HEK293 (cell line): ENCODE measurements around the gene KIF5B.

ENCODE experiments used
- CTCF ChIA-PET: fragments of 350-600 bp; formaldehyde crosslinking; extraction: SDS; loops from one replicate; lab custom pipeline; 2021; ENCODE audit warnings: antibody characterized with exemption; lab: Yijun Ruan, JAX
- POLR2A ChIA-PET: fragments of 300-600 bp; formaldehyde crosslinking; extraction: SDS; loops from one replicate; lab custom pipeline; 2020; ENCODE audit warnings: antibody characterized with exemption, inconsistent platforms; lab: Yijun Ruan, JAX
- H3K27ac ChIP-seq: fragments of 200-500 bp; sonication (Bioruptor generic); 2 replicates; pipeline ENCODE4 v1.5.1; 2014; ENCODE audit warnings: low read depth, low read length, control low read depth, inconsistent platforms; ENCODE audit errors: extremely low read depth
- H3K36me3 ChIP-seq, 2 experiments: fragments of 200-500 bp in 1 of 2; sonication (Bioruptor generic) in 1 of 2; 1 replicate in 1 of 2; 2 replicates in 1 of 2; pipeline ENCODE4 v1.5.1; 2014 to 2017; ENCODE audit warnings: inconsistent platforms in 2 of 2, low read length in 2 of 2; ENCODE audit not compliant: control insufficient read depth in 2 of 2, insufficient read depth in 1 of 2
- H3K4me1 ChIP-seq: fragments of 200-500 bp; sonication (Bioruptor generic); 2 replicates; pipeline ENCODE4 v1.5.1; 2014; ENCODE audit warnings: mild to moderate bottlenecking, low read length, inconsistent platforms; ENCODE audit not compliant: control insufficient read depth, insufficient read depth
- H3K4me3 ChIP-seq: 2 replicates; pipeline ENCODE4 v1.5.1; 2011; ENCODE audit warnings: low read depth, mild to moderate bottlenecking, control low read depth, low read length, moderate library complexity
- H3K9me3 ChIP-seq: fragments of 200-500 bp; sonication (Bioruptor generic); 2 replicates; pipeline ENCODE4 v1.5.1; 2014; ENCODE audit warnings: low read depth, low read length, inconsistent platforms; ENCODE audit not compliant: control insufficient read depth, insufficient read depth
- BCL11A ChIP-seq: fragments of 450-650 bp; formaldehyde crosslinking; IDR thresholded peaks from 2 replicates; pipeline ENCODE4 v1.5.1; 2016; ENCODE audit warnings: low read depth, missing biosample characterization, missing genetic modification characterization
- BCL6B ChIP-seq: fragments of 450-650 bp; formaldehyde crosslinking; IDR thresholded peaks from 2 replicates; pipeline ENCODE4 v1.5.1; 2017; ENCODE audit warnings: missing biosample characterization, missing genetic modification characterization
- EGR2 ChIP-seq: fragments of 450-650 bp; formaldehyde crosslinking; IDR thresholded peaks from 2 replicates; pipeline ENCODE4 v1.5.1; 2016; ENCODE audit warnings: low read depth, missing biosample characterization, missing genetic modification characterization
- PRDM1 ChIP-seq: fragments of 450-650 bp; formaldehyde crosslinking; IDR thresholded peaks from 2 replicates; pipeline ENCODE4; 2016; ENCODE audit warnings: missing biosample characterization, missing genetic modification characterization
- PRDM4 ChIP-seq: fragments of 450-650 bp; formaldehyde crosslinking; IDR thresholded peaks from 2 replicates; pipeline ENCODE4 v1.5.1; 2017; ENCODE audit warnings: missing biosample characterization, missing genetic modification characterization
- REPIN1 ChIP-seq: fragments of 450-650 bp; formaldehyde crosslinking; IDR thresholded peaks from 2 replicates; pipeline ENCODE4 v1.5.1; 2017; ENCODE audit warnings: missing biosample characterization, missing genetic modification characterization, low read depth
- SCRT1 ChIP-seq: fragments of 450-650 bp; formaldehyde crosslinking; IDR thresholded peaks from 2 replicates; pipeline ENCODE4 v1.5.1; 2016; ENCODE audit warnings: missing biosample characterization, missing genetic modification characterization, borderline replicate concordance
- SCRT2 ChIP-seq: fragments of 450-650 bp; formaldehyde crosslinking; IDR thresholded peaks from 2 replicates; pipeline ENCODE4 v1.5.1; 2016; ENCODE audit warnings: missing biosample characterization, missing genetic modification characterization
- ZBTB20 ChIP-seq: fragments of 450-650 bp; formaldehyde crosslinking; IDR thresholded peaks from 2 replicates; pipeline ENCODE4 v1.5.1; 2016; ENCODE audit warnings: missing biosample characterization, missing genetic modification characterization
- ZFHX2 ChIP-seq: fragments of 450-650 bp; formaldehyde crosslinking; conservative IDR thresholded peaks from 2 replicates; pipeline ENCODE4 v1.5.1; 2016; ENCODE audit warnings: missing biosample characterization, missing genetic modification characterization
- ZFP41 ChIP-seq: fragments of 450-650 bp; formaldehyde crosslinking; IDR thresholded peaks from 2 replicates; pipeline ENCODE4 v1.5.1; 2016; ENCODE audit warnings: missing biosample characterization, missing genetic modification characterization, borderline replicate concordance
- ZNF10 ChIP-seq: fragments of 450-650 bp; formaldehyde crosslinking; IDR thresholded peaks from 2 replicates; pipeline ENCODE4 v1.5.1; 2017; ENCODE audit warnings: missing biosample characterization, missing genetic modification characterization
- ZNF148 ChIP-seq: fragments of 450-650 bp; formaldehyde crosslinking; IDR thresholded peaks from 2 replicates; pipeline ENCODE4 v1.5.0; 2017; ENCODE audit warnings: missing biosample characterization, missing genetic modification characterization, borderline replicate concordance
- ZNF223 ChIP-seq: fragments of 450-650 bp; formaldehyde crosslinking; IDR thresholded peaks from 2 replicates; pipeline ENCODE4 v1.5.1; 2016; ENCODE audit warnings: missing biosample characterization, missing genetic modification characterization
- ZNF350 ChIP-seq: fragments of 450-650 bp; formaldehyde crosslinking; IDR thresholded peaks from 2 replicates; pipeline ENCODE4 v1.5.0; 2017; ENCODE audit warnings: missing biosample characterization, mild to moderate bottlenecking, missing genetic modification characterization
- ZNF394 ChIP-seq: fragments of 450-650 bp; formaldehyde crosslinking; IDR thresholded peaks from 2 replicates; pipeline ENCODE4 v1.5.1; 2016; ENCODE audit warnings: missing biosample characterization, missing genetic modification characterization, mild to moderate bottlenecking, moderate library complexity, borderline replicate concordance
- ZNF404 ChIP-seq: fragments of 450-650 bp; formaldehyde crosslinking; IDR thresholded peaks from 2 replicates; pipeline ENCODE4 v1.5.1; 2017; ENCODE audit warnings: missing biosample characterization, missing genetic modification characterization
- ZNF426 ChIP-seq: fragments of 450-650 bp; formaldehyde crosslinking; IDR thresholded peaks from 2 replicates; pipeline ENCODE4 v1.5.1; 2017; ENCODE audit warnings: missing biosample characterization, missing genetic modification characterization, mild to moderate bottlenecking, inconsistent platforms, moderate library complexity
- ZNF488 ChIP-seq: fragments of 450-650 bp; formaldehyde crosslinking; IDR thresholded peaks from 2 replicates; pipeline ENCODE4 v1.5.1; 2016; ENCODE audit warnings: missing biosample characterization, missing genetic modification characterization
- ZNF548 ChIP-seq: fragments of 450-650 bp; formaldehyde crosslinking; IDR thresholded peaks from 2 replicates; pipeline ENCODE4 v1.5.1; 2016; ENCODE audit warnings: missing biosample characterization, missing genetic modification characterization
- ZNF549 ChIP-seq: fragments of 450-650 bp; IDR thresholded peaks from 2 replicates; pipeline ENCODE4 v1.5.1; 2018; ENCODE audit warnings: missing biosample characterization, missing genetic modification characterization, mild to moderate bottlenecking, inconsistent platforms, moderate library complexity
- ZNF600 ChIP-seq: fragments of 450-650 bp; formaldehyde crosslinking; IDR thresholded peaks from 2 replicates; pipeline ENCODE4 v1.5.1; 2016; ENCODE audit warnings: missing biosample characterization, missing genetic modification characterization
- ZNF664 ChIP-seq: fragments of 450-650 bp; formaldehyde crosslinking; IDR thresholded peaks from 2 replicates; pipeline ENCODE4 v1.5.1; 2016; ENCODE audit warnings: missing biosample characterization, missing genetic modification characterization

Gene KIF5B

GRCh38 chr10:32050177-32050576 lies 6.0 kb downstream of the KIF5B start:
- peaks cover 24% of the 10 kb centered on the region; the same call in 1 of the 2 replicates for H3K4me1 ChIP-seq

GRCh38 chr10:32049113-32049512 lies 7.1 kb downstream of the KIF5B start:
- peak; percentile 54 for TF ChIP-seq PRDM1 (tag by site-specific recombination)
- TF ChIP-seq BCL6B (tag by site-specific recombination) = no peak
- Histone ChIP-seq H3K36me3 (peaks cover 22 to 51% of the 10 kb centered on the region in 2 experiments), H3K9me3 (no peaks in the 10 kb centered on the region), H3K27ac (no peak overlapping the region), H3K4me3 (no peak overlapping the region), H3K4me1 (peaks cover 24% of the 10 kb centered on the region; the same call in 1 of the 2 replicates)
- ChIA-PET CTCF (no interaction called here), POLR2A (no interaction called here)

More at GRCh38 chr10:32050177-32050576, 6.0 kb downstream of the KIF5B start:
- CTCF ChIA-PET = no interaction called here
- H3K4me3 ChIP-seq = no peak overlapping the region
- peak; percentile 32; the same call in 1 of the 2 replicates for TF ChIP-seq SCRT1 (tag by site-specific recombination)
- TF ChIP-seq ZNF223 (tag by site-specific recombination) = no peak
- no peak for TF ChIP-seq ZNF600 (tag by site-specific recombination)
- TF ChIP-seq ZNF664 = 0 out of 2 replicates have a peak, but pooled peaks have one; percentile 6
- peak; percentile 82 for TF ChIP-seq SCRT2 (tag by site-specific recombination)
- H3K27ac ChIP-seq = no peak overlapping the region
- peaks cover 17 to 40% of the 10 kb centered on the region in 2 experiments for H3K36me3 ChIP-seq
- POLR2A ChIA-PET = no interaction called here
- no peaks in the 10 kb centered on the region for H3K9me3 ChIP-seq

- ChIA-PET CTCF (interaction anchor here (0.6 kb wide), 1 partner anchor 15 kb away, joined by 3 read pairs; no protein-coding TSS in a partner anchor), POLR2A (no interaction called here)
- Histone ChIP-seq H3K27ac (no peak overlapping the region), H3K36me3 (peaks cover 22 to 59% of the 10 kb centered on the region in 2 experiments), H3K4me1 (peaks cover 21% of the 10 kb centered on the region; the same call in 1 of the 2 replicates), H3K4me3 (no peak overlapping the region), H3K9me3 (no peaks in the 10 kb centered on the region)
- TF ChIP-seq ZBTB20 (tag by site-specific recombination) (no peak), ZFP41 (tag by site-specific recombination) (no peak), ZNF350 (tag by site-specific recombination) (no peak), ZNF394 (tag by site-specific recombination) (no peak), ZNF148 (tag by site-specific recombination) (no peak), ZNF549 (tag by site-specific recombination) (no peak), ZFHX2 (tag by site-specific recombination) (no peak), ZNF488 (tag by site-specific recombination) (no peak), ZNF548 (no peak), PRDM4 (tag by site-specific recombination) (no peak), EGR2 (tag by site-specific recombination) (no peak), REPIN1 (tag by site-specific recombination) (no peak), ZNF404 (tag by site-specific recombination) (no peak), BCL11A (no peak), ZNF426 (tag by site-specific recombination) (no peak), ZNF10 (no peak), BCL6B (tag by site-specific recombination) (no peak)
Measured at GRCh38 chr10:32048282-32048681, 7.9 kb downstream of the KIF5B start.
